Activated naive CD8-positive, alpha-beta T cell treated with anti-CD3 and anti-CD28 coated beads, Interleukin-2, amount 10 ng/mL, durations not matched to agents 7 days and 5 days (primary cell): Measurements from ENCODE around the gene CDC42BPB. TPM values are rescaled to one million over a fixed set of nuclear protein-coding genes. Genes with fewer than 3 reads are reported as not detected.
A peak's percentile ranks its signal among the peaks of the same experiment; 100 is the strongest.
"Not testable (repeated sequence)": the region's sequence is repeated elsewhere in the genome, so short reads cannot be mapped to it uniquely, and the experiment has no call there.

Source experiments
- ATAC-seq: fragments of 150-1000 bp; cut with Tn5 transposase; one replicate; pipeline ENCODE4 v1.10.0; 2021; ENCODE audit warnings: low read depth, moderate library complexity
- POLR2A ChIA-PET: fragments of 350-600 bp; sonication (Branson Sonifier 250); formaldehyde crosslinking; loops from one replicate; lab custom pipeline; 2021; ENCODE audit warnings: antibody characterized with exemption; lab: Charles Lee
- DNase-seq: peaks from one replicate; pipeline ENCODE4 v3.0.0; 2021
- H3K27ac Mint-ChIP-seq: one replicate; pipeline ENCODE4 v1.8.0; 2022; ENCODE audit warnings: mild to moderate bottlenecking, mixed read lengths
- H3K27me3 Mint-ChIP-seq: one replicate; pipeline ENCODE4 v1.8.0; 2022; ENCODE audit warnings: mild to moderate bottlenecking, moderate library complexity, mixed read lengths
- H3K36me3 Mint-ChIP-seq: one replicate; pipeline ENCODE4 v1.8.0; 2021; ENCODE audit warnings: mild to moderate bottlenecking, mixed read lengths
- H3K4me1 Mint-ChIP-seq: one replicate; pipeline ENCODE4 v1.8.0; 2021; ENCODE audit warnings: mixed read lengths
- H3K4me3 Mint-ChIP-seq: one replicate; pipeline ENCODE4 v1.8.0; 2022; ENCODE audit warnings: mild to moderate bottlenecking, moderate library complexity, mixed read lengths
- H3K9me3 Mint-ChIP-seq: one replicate; pipeline ENCODE4 v1.8.0; 2021; ENCODE audit warnings: mixed read lengths
- total RNA-seq, 2 experiments: library from RNA; stranded (reverse); gene quantifications; one replicate each; pipeline ENCODE4 v1.2.3, GENCODE V29; 2021

Gene CDC42BPB
- total RNA-seq, 2 experiments from 2014 or later = 1.1 TPM

- H3K36me3 Mint-ChIP-seq = no peaks in the 10 kb centered on the region
- H3K4me1 Mint-ChIP-seq = no peaks in the 10 kb centered on the region
- H3K4me3 Mint-ChIP-seq = no peak overlapping the region
- DNase-seq = no peak
- no peak for ATAC-seq
- H3K9me3 Mint-ChIP-seq = no peaks in the 10 kb centered on the region
- POLR2A ChIA-PET = no interaction called here
- H3K27me3 Mint-ChIP-seq = peaks cover 11% of the 10 kb centered on the region
- no peak overlapping the region for H3K27ac Mint-ChIP-seq
These were observed 125.6 kb downstream of the CDC42BPB start for GRCh38 chr14:102931580-102932285.

DNA sequence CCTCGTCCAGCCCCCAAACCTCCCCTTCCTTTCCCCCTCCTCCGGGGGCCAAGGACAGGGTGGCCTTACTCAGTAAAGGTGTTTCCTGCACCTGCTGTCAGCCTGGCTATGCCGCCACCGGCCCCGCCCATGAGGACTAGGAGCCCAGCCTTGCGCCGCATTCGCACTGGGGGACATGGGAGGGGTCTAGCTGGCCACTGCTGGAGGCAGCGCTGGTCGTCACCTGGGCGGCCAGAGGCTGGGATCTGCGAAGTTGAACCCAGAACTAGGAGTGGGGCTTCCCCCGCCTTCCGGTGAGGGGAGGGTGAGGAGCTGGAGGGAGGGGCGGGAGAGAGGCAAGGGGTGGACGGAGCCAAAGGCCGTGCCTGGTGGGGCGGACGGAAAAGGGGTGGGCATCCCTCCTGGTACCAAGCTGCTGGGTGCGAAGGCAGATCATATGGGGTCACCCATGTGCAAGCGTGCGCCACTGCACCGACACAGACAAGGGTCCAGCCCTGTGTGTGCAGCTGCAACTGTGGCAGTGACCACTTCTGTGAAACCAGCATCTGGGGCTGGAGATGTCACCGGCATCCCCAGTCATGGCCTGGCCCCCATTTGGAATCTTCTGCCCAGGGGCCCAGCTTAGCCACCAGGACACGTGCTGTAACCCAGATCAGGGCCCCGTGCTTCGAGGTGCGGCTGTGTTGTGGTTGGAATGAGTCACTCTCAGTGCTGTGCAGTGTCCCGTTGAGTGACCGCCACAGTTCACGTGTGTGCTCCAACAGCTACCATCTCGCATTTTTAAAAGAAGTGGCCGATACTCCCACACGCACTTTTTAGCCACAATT lies 126.4 kb downstream of the CDC42BPB start:
- H3K4me1 Mint-ChIP-seq = no peaks in the 10 kb centered on the region
- no peaks in the 10 kb centered on the region for H3K9me3 Mint-ChIP-seq
- no peaks in the 10 kb centered on the region for H3K36me3 Mint-ChIP-seq
- no peak overlapping the region for H3K4me3 Mint-ChIP-seq
- ATAC-seq (no peak), DNase-seq (no peak)
- H3K27ac Mint-ChIP-seq = no peak overlapping the region
- peaks cover 19% of the 10 kb centered on the region for H3K27me3 Mint-ChIP-seq
- POLR2A ChIA-PET = no interaction called here

GRCh38 chr14:102930138-102930752 lies 127.1 kb downstream of the CDC42BPB start:
- Mint-ChIP-seq H3K36me3 (no peaks in the 10 kb centered on the region), H3K27ac (no peak overlapping the region), H3K4me1 (no peaks in the 10 kb centered on the region), H3K27me3 (peaks cover 26% of the 10 kb centered on the region), H3K9me3 (no peaks in the 10 kb centered on the region), H3K4me3 (no peak overlapping the region)
- DNase-seq (no peak), ATAC-seq (no peak)
- POLR2A ChIA-PET = no interaction called here

DNA sequence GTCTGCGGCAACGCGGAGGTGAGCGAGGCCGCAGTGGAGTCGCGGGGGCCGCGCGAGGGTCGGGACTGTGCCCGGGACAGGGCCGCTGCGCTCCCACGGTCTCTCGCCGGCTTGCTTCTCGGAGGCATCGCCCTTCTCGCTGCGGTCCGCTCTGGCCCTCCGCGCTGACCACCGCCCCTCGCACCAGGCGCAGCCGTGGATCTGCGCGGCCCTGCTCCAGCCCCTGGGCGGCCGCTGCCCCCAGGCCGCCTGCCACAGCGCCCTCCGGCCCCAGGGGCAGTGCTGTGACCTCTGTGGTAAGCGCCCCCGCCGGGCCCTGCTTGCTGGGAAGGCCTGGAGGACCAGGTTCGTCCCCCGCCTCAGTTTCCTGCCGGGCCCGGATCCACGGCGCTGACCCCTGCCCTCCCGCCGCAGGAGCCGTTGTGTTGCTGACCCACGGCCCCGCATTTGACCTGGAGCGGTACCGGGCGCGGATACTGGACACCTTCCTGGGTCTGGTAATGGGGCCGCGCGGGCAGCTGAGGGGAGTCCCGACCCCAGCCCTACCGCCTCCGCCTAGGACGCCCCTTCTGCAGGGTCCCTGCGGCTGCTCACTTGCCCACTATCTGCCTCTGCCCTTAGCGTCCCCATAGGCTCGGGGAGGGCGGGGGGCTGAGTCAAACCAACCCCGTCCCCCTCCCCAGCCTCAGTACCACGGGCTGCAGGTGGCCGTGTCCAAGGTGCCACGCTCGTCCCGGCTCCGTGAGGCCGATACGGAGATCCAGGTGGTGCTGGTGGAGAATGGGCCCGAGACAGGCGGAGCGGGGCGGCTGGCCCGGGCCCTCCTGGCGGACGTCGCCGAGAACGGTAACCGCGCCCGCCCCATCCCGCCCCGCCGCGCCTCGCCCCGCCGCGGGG lies 127.9 kb downstream of the CDC42BPB start:
- no peaks in the 10 kb centered on the region for H3K9me3 Mint-ChIP-seq
- H3K27me3 Mint-ChIP-seq = peaks cover 32% of the 10 kb centered on the region
- H3K36me3 Mint-ChIP-seq = no peaks in the 10 kb centered on the region
- H3K4me1 Mint-ChIP-seq = no peaks in the 10 kb centered on the region
- H3K27ac Mint-ChIP-seq = no peak overlapping the region
- no peak overlapping the region for H3K4me3 Mint-ChIP-seq
- ATAC-seq (no peak), DNase-seq (no peak)
- POLR2A ChIA-PET = no interaction called here

DNA sequence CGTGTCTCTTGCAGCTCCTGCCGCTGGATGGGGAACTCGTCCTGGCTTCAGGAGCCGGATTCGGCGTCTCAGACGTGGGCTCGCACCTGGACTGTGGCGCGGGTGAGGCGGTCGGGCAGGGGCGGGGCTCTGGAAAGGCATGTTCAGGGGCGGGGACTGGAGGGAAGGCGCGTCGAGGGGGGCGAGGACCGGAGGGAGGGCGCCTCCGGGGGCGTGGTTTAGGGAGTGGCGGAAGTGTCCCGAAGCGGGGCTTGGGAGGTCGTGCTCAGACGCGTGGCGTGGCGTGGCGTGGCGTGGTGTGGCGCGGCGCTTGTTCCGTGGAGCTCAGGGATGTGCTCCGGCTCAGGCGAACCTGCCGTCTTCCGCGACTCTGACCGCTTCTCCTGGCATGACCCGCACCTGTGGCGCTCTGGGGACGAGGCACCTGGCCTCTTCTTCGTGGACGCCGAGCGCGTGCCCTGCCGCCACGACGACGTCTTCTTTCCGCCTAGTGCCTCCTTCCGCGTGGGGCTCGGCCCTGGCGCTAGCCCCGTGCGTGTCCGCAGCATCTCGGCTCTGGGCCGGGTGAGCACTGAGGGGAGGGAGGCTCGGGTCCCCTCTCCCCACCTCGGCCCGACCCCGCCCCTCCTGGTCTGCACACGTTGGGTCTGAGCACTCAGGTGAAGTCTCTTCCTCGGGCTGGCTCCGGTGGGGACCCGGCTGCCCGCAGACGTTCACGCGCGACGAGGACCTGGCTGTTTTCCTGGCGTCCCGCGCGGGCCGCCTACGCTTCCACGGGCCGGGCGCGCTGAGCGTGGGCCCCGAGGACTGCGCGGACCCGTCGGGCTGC lies 128.7 kb downstream of the CDC42BPB start:
- POLR2A ChIA-PET = no interaction called here
- Mint-ChIP-seq H3K4me1 (no peaks in the 10 kb centered on the region), H3K27me3 (peaks cover 39% of the 10 kb centered on the region), H3K36me3 (no peaks in the 10 kb centered on the region), H3K4me3 (peak overlapping the region; percentile 61), H3K9me3 (no peaks in the 10 kb centered on the region), H3K27ac (no peak overlapping the region)
- DNase-seq (peak; percentile 80), ATAC-seq (peak; percentile 81)

- POLR2A ChIA-PET = no interaction called here
- Mint-ChIP-seq H3K9me3 (no peaks in the 10 kb centered on the region), H3K27ac (no peak overlapping the region), H3K4me1 (peaks cover 2% of the 10 kb centered on the region), H3K27me3 (peaks cover 42% of the 10 kb centered on the region), H3K36me3 (no peaks in the 10 kb centered on the region), H3K4me3 (peak overlapping the region; percentile 61)
- ATAC-seq (peak; percentile 35), DNase-seq (no peak)
These were observed 129.4 kb downstream of the CDC42BPB start for GRCh38 chr14:102927878-102928411.

DNA sequence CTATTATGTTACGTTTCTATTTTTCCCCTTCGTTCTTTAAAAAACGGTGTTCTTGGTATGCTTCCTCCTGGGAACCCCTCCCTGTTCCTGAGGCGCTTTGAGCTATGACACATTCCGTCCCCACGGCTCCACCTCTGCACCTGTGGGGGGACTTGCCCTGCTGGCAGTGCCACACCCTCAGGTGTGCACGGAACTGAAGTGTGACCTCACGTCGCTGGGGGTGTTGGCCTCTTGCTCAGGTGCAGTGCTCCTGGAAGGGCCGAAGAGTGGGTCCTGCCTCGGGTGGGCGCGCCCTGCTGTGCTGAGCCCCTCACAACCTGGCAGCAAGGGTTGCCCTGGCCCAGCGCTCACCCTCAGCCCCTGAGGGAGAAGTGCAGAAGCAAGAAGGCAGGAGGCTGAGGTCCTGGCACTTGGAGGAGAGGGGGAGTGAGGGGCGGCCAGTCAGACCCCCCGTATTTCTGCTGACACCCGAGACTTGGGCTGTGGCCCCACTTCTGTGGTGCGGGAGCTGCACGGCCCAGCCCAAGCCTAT lies 129.9 kb downstream of the CDC42BPB start:
- Mint-ChIP-seq H3K27me3 (peaks cover 42% of the 10 kb centered on the region), H3K36me3 (no peaks in the 10 kb centered on the region), H3K9me3 (no peaks in the 10 kb centered on the region), H3K4me3 (peak overlapping the region; percentile 61), H3K4me1 (peaks cover 2% of the 10 kb centered on the region), H3K27ac (no peak overlapping the region)
- ATAC-seq (no peak), DNase-seq (no peak)
- POLR2A ChIA-PET = no interaction called here

GRCh38 chr14:102926840-102927239 lies 130.5 kb downstream of the CDC42BPB start:
- POLR2A ChIA-PET, H3K27ac Mint-ChIP-seq, H3K9me3 Mint-ChIP-seq, H3K36me3 Mint-ChIP-seq, DNase-seq, H3K4me3 Mint-ChIP-seq, H3K4me1 Mint-ChIP-seq, ATAC-seq: not testable (repeated sequence)
- peaks cover 42% of the 10 kb centered on the region for H3K27me3 Mint-ChIP-seq

DNA sequence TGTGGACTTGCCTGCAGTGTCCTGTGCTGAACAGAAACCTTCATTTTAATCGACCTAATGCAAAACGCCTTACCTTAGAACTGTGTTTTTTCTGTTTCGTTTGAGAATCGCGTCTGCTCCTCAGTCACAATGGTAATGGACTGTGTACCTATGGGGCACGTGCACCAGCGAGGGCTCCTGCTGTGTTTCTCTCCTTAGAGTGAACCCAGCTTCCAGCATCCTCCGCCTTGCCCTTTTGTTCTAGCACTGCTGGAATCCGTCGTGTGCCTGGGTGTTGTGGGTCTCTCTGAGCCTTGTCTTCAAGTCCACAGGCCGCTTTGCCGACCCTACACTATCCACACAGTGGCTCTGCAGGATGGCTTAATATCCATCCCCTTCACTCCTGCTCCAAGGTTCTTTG lies 131.2 kb downstream of the CDC42BPB start:
- no peak for ATAC-seq
- peaks cover 2% of the 10 kb centered on the region for H3K4me1 Mint-ChIP-seq
- H3K27ac Mint-ChIP-seq = no peak overlapping the region
- no peak overlapping the region for H3K4me3 Mint-ChIP-seq
- no peaks in the 10 kb centered on the region for H3K36me3 Mint-ChIP-seq
- POLR2A ChIA-PET = no interaction called here
- H3K27me3 Mint-ChIP-seq = peaks cover 39% of the 10 kb centered on the region
- H3K9me3 Mint-ChIP-seq = no peaks in the 10 kb centered on the region
- DNase-seq = no peak

GRCh38 chr14:102925646-102926045 lies 131.7 kb downstream of the CDC42BPB start:
- DNase-seq (no peak), ATAC-seq (no peak)
- Mint-ChIP-seq H3K27ac (no peak overlapping the region), H3K4me3 (no peak overlapping the region), H3K27me3 (peaks cover 39% of the 10 kb centered on the region), H3K9me3 (no peaks in the 10 kb centered on the region), H3K36me3 (no peaks in the 10 kb centered on the region), H3K4me1 (peaks cover 2% of the 10 kb centered on the region)
- POLR2A ChIA-PET = no interaction called here

- DNase-seq = no peak
- POLR2A ChIA-PET = no interaction called here
- Mint-ChIP-seq H3K36me3 (no peaks in the 10 kb centered on the region), H3K27ac (no peak overlapping the region), H3K27me3 (peaks cover 39% of the 10 kb centered on the region), H3K4me1 (peaks cover 2% of the 10 kb centered on the region), H3K4me3 (no peak overlapping the region), H3K9me3 (no peaks in the 10 kb centered on the region)
- ATAC-seq = no peak
These were observed 132.4 kb downstream of the CDC42BPB start for GRCh38 chr14:102924632-102925588.
